Measurements from ENCODE around the gene OVAAL. TPM values are rescaled to one million over a fixed set of nuclear protein-coding genes. Genes with fewer than 3 reads are reported as not detected.

The OVAAL gene
- total and polyA plus RNA-seq, 10 of the 15 experiments (the other 5 are each of a cell fraction or from before 2014, with no cell fraction given): 0.04 to 0.33 (median 0.06) TPM; not detected in 7

DNA sequence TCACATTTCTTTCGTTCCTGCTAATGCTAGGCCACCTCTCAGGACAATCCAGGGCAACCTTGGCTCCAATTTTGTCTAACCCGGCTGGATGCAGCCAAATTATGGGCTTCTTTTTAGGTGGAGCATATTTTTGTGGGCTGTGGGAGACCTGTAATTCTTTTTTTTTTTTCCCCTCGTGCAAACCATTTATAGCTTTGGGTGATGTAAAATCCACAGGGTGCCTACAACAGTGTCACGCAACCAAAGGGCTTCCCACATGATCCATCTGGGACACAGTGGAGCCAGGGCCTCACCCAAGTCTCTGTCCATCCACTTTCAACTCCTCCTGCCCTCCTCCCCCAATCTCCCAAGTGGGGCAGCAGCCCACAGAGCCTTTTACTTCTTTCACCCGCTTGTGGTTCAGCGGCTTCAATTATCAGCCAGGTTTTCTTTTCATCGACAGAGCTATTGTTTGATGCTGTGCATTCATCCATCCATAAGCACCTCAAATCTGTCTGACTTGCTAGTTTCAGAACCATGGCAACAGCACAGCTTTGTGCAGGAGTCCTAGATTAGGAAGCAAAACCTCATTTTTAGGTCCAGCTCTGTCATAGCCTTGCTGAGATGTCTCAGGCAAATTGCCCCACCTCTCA lies 10.0 kb upstream of the OVAAL start:
- Histone ChIP-seq H3K27ac (ENCODE audit: control insufficient read depth, insufficient read depth) (no peak overlapping the region), H3K9me3 (replicated peaks; ENCODE audit: control insufficient read depth, insufficient read depth, low read length) (no peaks in the 10 kb centered on the region), H3K4me2 (ENCODE audit: control insufficient read depth, insufficient read depth) (no peak overlapping the region), H2AFZ (ENCODE audit: control insufficient read depth, low read depth, low read length) (no peak overlapping the region), H3K79me2 (ENCODE audit: control insufficient read depth, insufficient read depth, low read length) (no peaks in the 10 kb centered on the region), H3K27me3 (replicated peaks in 1 of 2; ENCODE audit: control insufficient read depth in 2 of 2, insufficient read depth in 2 of 2, low read length in 1 of 2) (no peaks in the 10 kb centered on the region), H3K36me3 (ENCODE audit: control insufficient read depth in 2 of 2, insufficient read depth in 2 of 2, low read length in 1 of 2) (no peaks in the 10 kb centered on the region), H3K4me3 (no peak overlapping the region), H4K20me1 (ENCODE audit: control insufficient read depth, insufficient read depth) (no peaks in the 10 kb centered on the region), H3K9ac (ENCODE audit: control insufficient read depth, insufficient read depth, low read length) (no peak overlapping the region), H3K4me1 (ENCODE audit: control insufficient read depth, insufficient read depth, low read length) (no peaks in the 10 kb centered on the region)
- CTCF ChIA-PET: interaction anchor here (1.2 kb wide), 1 partner anchor 315 kb away, joined by 4 read pairs; no protein-coding TSS in a partner anchor
- in situ Hi-C loops (cut with MboI): no loop called here
- RAD21 ChIA-PET (ENCODE audit: unreplicated experiment): interaction anchor here (0.9 kb wide), 1 partner anchor 315 kb away, joined by 3 read pairs; no protein-coding TSS in a partner anchor
- FAIRE-seq (no peak), DNase-seq (ENCODE audit: low read depth, low spot score) (no peak), ATAC-seq (no peak)
- POLR2A ChIA-PET: interaction anchor here (0.5 kb wide), 1 partner anchor 424 kb away, joined by 3 read pairs; no protein-coding TSS in a partner anchor
- BruUV-seq (replicated peaks): no TSS peak
- SMC1A ChIA-PET (ENCODE audit: uncharacterized antibody, unreplicated experiment): interaction anchor here (0.8 to 1.2 kb wide), 2 partner anchors 62 to 84 kb away, joined by 3 read pairs; no protein-coding TSS in a partner anchor
- 58% methylated on average over 7 of the region's 7 CpGs for WGBS (ENCODE audit: insufficient coverage, insufficient replicate concordance, low lambda C conversion rate, missing lambda C conversion rate)
- intact Hi-C loops (cut with micrococcal nuclease; ENCODE audit: unreplicated experiment): no loop called here
- TF ChIP-seq, protein P1, sequence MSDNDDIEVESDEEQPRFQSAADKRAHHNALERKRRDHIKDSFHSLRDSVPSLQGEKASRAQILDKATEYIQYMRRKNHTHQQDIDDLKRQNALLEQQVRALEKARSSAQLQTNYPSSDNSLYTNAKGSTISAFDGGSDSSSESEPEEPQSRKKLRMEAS (IDR thresholded peaks at IDR 0.05; ENCODE audit: low read depth, low read length): no peak
- TF ChIP-seq ZNF207 (IDR thresholded peaks at IDR 0.05; ENCODE audit: borderline replicate concordance): no peak
- TF ChIP-seq SP1 (IDR thresholded peaks at IDR 0.05; ENCODE audit: low read depth, low read length): no peak
- TF ChIP-seq, protein P2, sequence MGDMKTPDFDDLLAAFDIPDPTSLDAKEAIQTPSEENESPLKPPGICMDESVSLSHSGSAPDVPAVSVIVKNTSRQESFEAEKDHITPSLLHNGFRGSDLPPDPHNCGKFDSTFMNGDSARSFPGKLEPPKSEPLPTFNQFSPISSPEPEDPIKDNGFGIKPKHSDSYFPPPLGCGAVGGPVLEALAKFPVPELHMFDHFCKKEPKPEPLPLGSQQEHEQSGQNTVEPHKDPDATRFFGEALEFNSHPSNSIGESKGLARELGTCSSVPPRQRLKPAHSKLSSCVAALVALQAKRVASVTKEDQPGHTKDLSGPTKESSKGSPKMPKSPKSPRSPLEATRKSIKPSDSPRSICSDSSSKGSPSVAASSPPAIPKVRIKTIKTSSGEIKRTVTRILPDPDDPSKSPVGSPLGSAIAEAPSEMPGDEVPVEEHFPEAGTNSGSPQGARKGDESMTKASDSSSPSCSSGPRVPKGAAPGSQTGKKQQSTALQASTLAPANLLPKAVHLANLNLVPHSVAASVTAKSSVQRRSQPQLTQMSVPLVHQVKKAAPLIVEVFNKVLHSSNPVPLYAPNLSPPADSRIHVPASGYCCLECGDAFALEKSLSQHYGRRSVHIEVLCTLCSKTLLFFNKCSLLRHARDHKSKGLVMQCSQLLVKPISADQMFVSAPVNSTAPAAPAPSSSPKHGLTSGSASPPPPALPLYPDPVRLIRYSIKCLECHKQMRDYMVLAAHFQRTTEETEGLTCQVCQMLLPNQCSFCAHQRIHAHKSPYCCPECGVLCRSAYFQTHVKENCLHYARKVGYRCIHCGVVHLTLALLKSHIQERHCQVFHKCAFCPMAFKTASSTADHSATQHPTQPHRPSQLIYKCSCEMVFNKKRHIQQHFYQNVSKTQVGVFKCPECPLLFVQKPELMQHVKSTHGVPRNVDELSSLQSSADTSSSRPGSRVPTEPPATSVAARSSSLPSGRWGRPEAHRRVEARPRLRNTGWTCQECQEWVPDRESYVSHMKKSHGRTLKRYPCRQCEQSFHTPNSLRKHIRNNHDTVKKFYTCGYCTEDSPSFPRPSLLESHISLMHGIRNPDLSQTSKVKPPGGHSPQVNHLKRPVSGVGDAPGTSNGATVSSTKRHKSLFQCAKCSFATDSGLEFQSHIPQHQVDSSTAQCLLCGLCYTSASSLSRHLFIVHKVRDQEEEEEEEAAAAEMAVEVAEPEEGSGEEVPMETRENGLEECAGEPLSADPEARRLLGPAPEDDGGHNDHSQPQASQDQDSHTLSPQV (IDR thresholded peaks at IDR 0.05): no peak
- no peak for TF ChIP-seq BACH1 (IDR thresholded peaks at IDR 0.05; ENCODE audit: borderline replicate concordance)
- TF ChIP-seq, protein P3, sequence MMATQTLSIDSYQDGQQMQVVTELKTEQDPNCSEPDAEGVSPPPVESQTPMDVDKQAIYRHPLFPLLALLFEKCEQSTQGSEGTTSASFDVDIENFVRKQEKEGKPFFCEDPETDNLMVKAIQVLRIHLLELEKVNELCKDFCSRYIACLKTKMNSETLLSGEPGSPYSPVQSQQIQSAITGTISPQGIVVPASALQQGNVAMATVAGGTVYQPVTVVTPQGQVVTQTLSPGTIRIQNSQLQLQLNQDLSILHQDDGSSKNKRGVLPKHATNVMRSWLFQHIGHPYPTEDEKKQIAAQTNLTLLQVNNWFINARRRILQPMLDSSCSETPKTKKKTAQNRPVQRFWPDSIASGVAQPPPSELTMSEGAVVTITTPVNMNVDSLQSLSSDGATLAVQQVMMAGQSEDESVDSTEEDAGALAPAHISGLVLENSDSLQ (IDR thresholded peaks at IDR 0.05): no peak
- TF ChIP-seq, protein P4, sequence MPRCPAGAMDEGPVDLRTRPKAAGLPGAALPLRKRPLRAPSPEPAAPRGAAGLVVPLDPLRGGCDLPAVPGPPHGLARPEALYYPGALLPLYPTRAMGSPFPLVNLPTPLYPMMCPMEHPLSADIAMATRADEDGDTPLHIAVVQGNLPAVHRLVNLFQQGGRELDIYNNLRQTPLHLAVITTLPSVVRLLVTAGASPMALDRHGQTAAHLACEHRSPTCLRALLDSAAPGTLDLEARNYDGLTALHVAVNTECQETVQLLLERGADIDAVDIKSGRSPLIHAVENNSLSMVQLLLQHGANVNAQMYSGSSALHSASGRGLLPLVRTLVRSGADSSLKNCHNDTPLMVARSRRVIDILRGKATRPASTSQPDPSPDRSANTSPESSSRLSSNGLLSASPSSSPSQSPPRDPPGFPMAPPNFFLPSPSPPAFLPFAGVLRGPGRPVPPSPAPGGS (IDR thresholded peaks at IDR 0.05; ENCODE audit: borderline replicate concordance, insufficient read depth, low read depth, low read length, poor library complexity, severe bottlenecking): no peak
- TF ChIP-seq, protein P5, sequence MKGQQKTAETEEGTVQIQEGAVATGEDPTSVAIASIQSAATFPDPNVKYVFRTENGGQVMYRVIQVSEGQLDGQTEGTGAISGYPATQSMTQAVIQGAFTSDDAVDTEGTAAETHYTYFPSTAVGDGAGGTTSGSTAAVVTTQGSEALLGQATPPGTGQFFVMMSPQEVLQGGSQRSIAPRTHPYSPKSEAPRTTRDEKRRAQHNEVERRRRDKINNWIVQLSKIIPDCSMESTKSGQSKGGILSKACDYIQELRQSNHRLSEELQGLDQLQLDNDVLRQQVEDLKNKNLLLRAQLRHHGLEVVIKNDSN (IDR thresholded peaks at IDR 0.05; ENCODE audit: borderline replicate concordance, extremely low read length, insufficient read depth, low read depth, low read length): no peak
- TF ChIP-seq, protein P6, sequence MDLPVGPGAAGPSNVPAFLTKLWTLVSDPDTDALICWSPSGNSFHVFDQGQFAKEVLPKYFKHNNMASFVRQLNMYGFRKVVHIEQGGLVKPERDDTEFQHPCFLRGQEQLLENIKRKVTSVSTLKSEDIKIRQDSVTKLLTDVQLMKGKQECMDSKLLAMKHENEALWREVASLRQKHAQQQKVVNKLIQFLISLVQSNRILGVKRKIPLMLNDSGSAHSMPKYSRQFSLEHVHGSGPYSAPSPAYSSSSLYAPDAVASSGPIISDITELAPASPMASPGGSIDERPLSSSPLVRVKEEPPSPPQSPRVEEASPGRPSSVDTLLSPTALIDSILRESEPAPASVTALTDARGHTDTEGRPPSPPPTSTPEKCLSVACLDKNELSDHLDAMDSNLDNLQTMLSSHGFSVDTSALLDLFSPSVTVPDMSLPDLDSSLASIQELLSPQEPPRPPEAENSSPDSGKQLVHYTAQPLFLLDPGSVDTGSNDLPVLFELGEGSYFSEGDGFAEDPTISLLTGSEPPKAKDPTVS (IDR thresholded peaks at IDR 0.05; ENCODE audit: low read depth, low read length): no peak
- no peak for TF ChIP-seq CHD4 (IDR thresholded peaks at IDR 0.05)
